Measurements from ENCODE around the gene GMFB.
"Not testable (repeated sequence)": the region's sequence is repeated elsewhere in the genome, so short reads cannot be mapped to it uniquely, and the experiment has no call there.

The GMFB gene

GRCh38 chr14:54490445-54491175, 1.8 kb upstream of the GMFB start:
- DNase-seq = no peak

DNA sequence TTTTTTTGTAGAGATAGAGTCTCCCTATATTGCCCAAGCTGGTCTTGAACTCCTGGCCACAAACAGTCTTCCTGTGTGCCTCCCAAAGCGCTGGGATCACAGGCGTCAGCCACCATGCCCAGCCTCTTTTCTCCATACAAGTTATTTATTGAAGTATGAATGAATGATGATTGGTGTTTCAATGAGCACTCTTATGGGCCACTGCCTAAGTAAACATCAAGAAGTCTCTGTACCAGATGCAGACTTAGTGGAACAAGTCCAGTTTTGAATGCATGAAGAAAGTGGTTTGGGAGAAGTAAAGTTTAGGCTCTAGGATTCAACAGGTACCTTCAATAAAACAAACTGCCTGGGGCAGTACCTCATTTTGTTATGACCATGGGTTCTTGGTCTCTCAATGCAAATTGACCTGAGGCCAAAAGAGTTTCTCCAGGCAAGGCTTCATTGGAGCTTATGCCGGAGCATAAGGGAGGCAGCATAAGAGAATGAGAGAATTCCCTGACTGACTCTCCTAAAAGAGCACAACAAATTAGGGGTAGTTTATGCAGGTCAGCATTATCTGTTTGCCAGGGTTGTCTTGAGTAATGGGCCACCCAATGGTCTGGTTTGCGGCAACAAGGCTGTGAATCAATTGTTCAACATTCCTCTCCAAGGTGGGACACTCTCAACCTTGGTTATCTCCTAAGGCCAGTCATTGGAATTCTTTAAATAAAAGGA, 1.1 kb upstream of the GMFB start:
- no peak for DNase-seq

DNA sequence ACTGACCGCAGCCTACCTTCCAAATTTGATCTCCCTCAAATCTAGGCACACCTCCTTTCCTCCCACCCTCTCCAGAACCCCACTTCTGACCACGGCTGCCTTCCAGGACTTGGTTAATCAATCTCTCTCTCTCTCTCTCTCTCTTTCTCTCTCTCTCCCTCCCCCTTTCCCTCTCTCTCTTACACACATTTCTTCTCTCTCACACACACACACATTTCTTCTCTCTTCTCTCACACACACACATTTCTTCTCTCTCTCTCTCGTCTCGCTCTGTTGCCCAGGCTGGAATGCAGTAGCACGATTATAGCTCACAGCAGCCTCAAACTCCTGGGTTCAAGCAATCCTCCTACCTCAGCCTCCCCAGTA, 521 bp upstream of the GMFB start:
- no peak for DNase-seq

DNA sequence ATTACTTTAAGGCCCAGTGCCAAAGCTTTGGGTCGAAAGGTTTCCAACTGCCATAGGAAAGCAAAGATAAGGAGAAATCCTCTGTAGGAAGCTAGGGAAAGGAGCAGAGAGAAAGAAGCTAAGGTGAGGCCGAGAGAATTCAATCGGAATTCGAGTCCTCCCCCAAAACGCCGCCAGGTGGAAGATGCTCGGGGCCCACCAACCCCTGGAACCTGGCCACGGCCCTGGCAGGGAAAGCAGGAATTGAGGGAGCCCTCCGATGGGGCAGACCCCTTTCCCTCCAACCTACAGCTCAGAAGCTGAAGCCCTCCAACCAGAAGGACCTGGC, 498 bp downstream of the GMFB start:
- no peak for DNase-seq

GRCh38 chr14:54487771-54488170, 1.0 kb downstream of the GMFB start:
- DNase-seq = no peak

DNA sequence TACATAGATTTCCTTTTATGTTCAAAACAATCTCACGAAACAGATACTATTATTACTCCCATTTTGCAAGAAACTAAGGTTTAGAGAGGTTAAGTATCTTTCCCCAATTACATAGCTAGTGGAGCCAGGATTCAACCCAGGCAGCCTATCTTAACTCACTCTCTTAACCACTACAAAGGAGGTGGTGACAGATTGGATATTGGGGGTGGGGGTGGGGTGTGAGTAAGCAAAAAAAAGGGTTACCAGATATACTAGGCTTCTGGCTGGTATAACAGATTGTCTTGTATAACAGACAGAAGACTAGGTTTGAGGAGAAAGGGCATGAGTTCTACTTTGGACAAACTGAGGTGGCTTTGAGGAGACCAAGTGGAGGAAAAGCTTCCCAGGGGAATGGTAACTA, 2.1 kb downstream of the GMFB start:
- no peak for DNase-seq

- DNase-seq = no peak
Observed at GRCh38 chr14:54483846-54484245, 4.9 kb downstream of the GMFB start.

DNA sequence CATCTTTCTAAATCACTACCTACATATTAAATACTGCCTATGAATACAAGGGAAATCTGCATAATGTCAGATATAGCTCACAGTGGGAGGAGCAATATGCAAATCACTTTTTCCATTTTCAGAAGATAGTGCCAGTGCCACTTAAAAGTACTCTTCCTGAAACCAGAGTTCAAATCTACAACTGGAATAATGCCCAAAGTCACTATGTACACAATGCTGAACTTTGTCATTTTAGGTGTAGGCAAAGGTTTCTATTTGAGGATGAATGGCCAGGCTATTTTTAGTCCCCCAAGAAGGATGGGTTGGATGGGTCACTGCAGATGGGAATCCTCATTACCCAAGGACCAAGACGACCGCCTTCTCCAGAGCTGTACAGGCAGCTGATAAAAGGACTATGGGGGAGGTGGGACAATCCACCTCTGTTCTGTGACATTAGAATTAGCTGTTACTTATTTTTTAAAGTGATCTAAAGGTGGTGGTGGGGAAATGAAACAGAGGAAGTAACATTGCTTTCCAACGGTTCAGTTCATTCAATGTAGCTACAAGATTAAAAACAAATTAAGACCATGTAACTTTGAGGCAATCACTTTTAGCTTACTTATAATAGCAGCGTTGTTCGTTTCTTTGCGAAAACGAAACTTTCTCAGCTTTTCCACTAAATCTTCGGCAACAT, 5.6 kb downstream of the GMFB start:
- no peak for DNase-seq

DNA sequence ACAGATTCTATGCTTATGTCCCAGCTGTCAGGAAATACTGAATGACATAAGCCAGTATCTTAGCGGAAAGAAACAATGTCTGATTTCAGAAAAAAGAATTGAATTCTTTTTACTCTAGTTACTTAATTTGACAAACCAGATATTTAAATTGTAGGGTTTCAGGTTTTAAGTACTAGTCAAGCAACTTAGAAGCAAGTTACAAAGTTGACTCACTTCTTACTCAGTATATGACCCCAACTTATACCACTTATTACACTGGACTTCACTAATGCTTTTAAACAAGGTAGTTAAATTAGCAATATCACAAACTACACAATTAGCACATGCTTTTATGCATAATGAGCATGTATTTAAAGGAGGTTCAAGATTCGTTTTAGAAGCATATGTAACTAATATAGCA, 7.1 kb downstream of the GMFB start:
- DNase-seq = no peak

DNA sequence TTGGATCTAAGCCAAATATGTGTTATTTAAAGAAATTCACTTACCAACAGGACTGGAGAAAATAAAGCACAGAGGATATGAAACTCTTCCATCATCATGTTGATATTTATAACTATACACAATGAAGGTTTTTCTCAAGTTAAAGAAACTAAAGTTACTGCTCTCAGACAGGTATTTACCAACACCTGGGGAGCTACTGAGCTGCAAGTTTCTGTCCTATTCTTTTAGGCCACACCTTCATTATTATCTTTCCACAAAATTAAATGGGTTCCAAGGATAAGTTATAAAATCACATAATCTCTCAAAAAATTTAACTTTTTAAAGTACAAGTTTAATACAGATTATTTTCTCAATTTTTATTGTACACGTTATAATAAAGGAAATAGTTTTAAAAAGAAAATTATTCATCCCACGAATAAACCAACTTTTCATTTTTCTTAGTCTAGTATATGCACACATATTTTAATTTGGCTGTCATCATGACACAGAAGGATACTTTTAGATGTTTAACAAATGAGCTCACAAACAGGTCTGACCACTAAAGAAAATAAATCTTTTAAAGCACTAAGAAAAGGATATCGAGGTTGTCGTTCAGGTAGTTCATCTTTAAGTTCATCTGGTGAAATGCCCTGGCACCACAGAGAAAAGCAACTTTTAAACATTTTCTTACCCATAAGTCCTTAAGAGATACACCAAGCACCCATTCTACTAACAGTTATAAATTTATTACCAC, 7.8 kb downstream of the GMFB start:
- DNase-seq = no peak

- DNase-seq = no peak
Observed at GRCh38 chr14:54478636-54479215, 10.1 kb downstream of the GMFB start.

- DNase-seq = no peak
Observed at GRCh38 chr14:54475911-54476310, 12.9 kb downstream of the GMFB start.

GRCh38 chr14:54475187-54475899, 13.4 kb downstream of the GMFB start:
- DNase-seq = no peak

GRCh38 chr14:54474232-54474793, 14.5 kb downstream of the GMFB start:
- no peak for DNase-seq

DNA sequence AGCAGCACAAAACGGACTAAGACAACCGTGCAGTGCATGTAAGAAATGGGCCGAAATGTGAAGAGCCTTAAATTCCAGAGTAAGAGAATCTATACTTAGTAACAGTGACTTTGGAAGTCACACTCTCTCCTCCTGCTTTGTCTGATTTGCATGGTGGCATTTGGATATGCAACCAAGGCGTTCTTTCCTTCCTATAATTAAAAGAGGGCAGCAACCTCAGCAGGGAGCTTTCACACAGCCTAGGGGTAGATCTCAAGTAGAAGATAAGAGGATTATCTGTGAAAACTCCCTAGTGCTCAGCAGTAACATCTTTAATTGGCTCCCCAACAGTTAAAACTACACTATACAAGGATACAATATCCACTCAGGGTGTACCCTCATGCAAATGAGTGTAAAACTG, 16.5 kb downstream of the GMFB start:
- DNase-seq = no peak

DNA sequence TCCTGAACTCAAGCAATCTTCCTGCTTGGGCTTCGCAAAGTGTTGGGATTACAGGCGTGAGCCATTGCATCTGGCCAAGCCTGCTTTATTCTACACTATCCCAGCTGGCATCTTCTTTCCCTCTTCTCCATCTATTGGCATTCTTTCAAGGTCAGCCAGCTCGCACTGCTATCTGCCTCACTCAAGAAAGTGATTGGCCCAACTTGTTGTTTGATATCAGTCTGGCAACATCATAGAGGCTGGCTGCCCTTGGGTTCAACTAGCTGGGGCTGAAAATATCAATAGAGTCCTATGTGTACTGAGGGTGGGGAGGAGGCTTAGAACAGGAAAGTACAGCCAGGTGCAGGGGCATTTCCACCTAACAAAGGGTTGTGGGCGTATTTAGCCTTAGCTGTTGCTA, 17.1 kb downstream of the GMFB start:
- no peak for DNase-seq

- no peak for DNase-seq
Observed at GRCh38 chr14:54470701-54471100, 18.1 kb downstream of the GMFB start.

DNA sequence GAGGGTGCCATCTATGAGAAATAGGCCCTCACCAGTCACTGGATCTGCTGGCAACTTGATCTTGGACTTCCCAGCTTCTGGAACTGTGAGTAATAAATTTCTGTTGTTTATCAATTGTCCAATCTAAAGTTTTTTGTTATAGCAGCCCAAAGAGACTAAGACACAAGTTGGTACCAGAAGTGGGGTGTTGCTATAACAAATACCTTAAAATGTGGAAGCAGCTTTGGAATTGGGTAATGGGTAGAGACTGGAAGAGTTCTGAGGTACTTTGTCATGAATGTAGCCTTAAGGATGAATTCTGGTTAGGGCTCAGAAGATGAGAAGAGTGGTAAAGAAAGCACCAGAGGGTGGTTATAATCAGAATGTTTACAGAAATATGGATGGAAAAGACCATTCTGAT, 21.5 kb downstream of the GMFB start:
- no peak for DNase-seq

DNA sequence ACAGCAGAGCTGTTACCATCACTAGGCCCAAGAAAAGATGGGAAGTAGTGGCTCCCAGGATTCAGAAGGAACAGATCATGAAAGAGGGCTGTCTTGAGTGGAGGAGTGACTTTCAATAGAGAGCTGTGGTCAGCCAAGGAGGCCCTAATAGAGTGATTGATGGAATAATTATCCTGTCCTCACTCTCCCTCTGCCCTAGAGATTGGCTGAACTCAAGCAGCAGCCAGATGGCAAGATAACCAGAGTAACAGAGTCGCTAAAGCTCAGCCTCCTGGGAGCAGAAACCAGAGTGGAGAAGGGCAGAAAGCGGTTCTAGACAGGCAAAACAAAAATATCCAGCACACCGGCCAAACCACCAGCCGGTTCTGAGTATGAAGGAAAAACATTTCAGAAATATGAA, 23.1 kb downstream of the GMFB start:
- no peak for DNase-seq

DNA sequence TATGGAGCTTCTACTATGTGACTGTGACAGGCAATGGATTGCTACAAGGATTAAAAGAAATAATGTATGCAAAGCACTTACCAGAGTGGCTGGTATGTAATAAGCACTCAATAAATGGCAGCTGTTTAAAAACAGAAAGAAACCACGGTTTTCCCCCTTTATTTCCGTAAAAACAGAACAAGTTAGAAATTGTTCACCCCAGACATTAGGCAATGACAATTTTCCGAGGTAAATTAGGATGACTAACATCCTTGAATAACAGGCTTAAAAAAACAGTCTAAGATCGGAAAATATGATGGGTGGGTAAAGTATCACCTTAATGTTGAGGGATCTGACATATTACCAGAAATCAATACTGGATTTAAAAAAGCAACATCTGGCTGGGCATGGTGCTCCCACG, 26.7 kb downstream of the GMFB start:
- no peak for DNase-seq

DNA sequence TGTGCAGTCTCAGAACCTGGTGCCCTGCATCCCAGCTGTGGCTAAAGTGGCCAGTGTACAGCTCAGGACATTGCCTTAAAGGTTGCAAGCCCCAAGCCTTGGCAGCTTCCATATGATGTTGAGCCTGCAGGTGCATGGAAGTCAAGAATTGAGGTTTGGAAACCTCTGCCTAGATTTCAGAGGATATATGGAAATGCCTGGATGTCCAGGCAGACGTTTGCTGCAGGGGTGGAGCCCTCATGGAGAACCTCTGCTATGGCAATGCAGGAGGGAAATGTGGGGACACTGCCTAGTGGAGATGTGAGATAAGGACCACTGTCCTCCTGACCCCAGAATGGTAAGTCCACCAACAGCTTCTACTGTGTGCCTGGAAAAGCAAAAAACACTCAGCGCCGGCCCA, 29.7 kb downstream of the GMFB start:
- DNase-seq = no peak

- not testable (repeated sequence) for DNase-seq
Observed at GRCh38 chr14:54458536-54458935, 30.2 kb downstream of the GMFB start.

Measured in NCI-H345 (cell line).